A549 (cell line): ENCODE data around the gene PDE3A. TPM values are rescaled to one million over a fixed set of nuclear protein-coding genes. Genes with fewer than 3 reads are reported as not detected.

Source experiments
- ATAC-seq, 2 experiments: fragments of 200-7000 bp in 1 of 2; fragments of >200 bp in 1 of 2; cut with Nextera tagmentation in 1 of 2; cut with Tn5 transposase in 1 of 2; 3 replicates each; pipeline versions ENCODE4 v1.8.0 to v1.9.1; 2018 to 2020; ENCODE audit warnings: mild to moderate bottlenecking in 1 of 2, moderate library complexity in 1 of 2
- CTCF ChIA-PET: fragments of 300-600 bp; sonication (Branson Sonifier 250); formaldehyde crosslinking; extraction: SDS; loops from one replicate; lab custom pipeline; 2021; ENCODE audit warnings: antibody characterized with exemption, inconsistent platforms; lab: Yijun Ruan, JAX
- POLR2A ChIA-PET: fragments of 350-600 bp; formaldehyde crosslinking; extraction: SDS; loops from one replicate; lab custom pipeline; 2021; ENCODE audit warnings: antibody characterized with exemption, inconsistent platforms; lab: Yijun Ruan, JAX
- DNase-seq, 2 experiments: peaks; one replicate each; pipeline versions ENCODE4 v3.0.0 to v3.0.0-alpha.2; 2011 to 2016; ENCODE audit warnings: low read depth in 1 of 2, low spot score in 1 of 2
- FAIRE-seq: peaks from 2 replicates; lab custom pipeline; 2011; peaks lifted over from hg19 to GRCh38; lab: Jason Lieb, UNC
- H3K27ac ChIP-seq, 2 experiments: fragments of >200 bp; sonication (Bioruptor Twin); formaldehyde crosslinking; 3 replicates each; pipeline ENCODE4 v1.5.1; 2016 to 2017
- H3K4me1 ChIP-seq: fragments of >200 bp; sonication (Bioruptor Twin); formaldehyde crosslinking; 3 replicates; pipeline ENCODE4 v1.6.1; 2016
- H3K4me2 ChIP-seq: fragments of >200 bp; sonication (Bioruptor Twin); formaldehyde crosslinking; 3 replicates; pipeline ENCODE4 v1.6.1; 2016
- H3K4me3 ChIP-seq: fragments of >200 bp; sonication (Bioruptor Twin); formaldehyde crosslinking; 3 replicates; pipeline ENCODE4 v1.5.1; 2016
- H3K9me3 ChIP-seq: fragments of >200 bp; sonication (Bioruptor Twin); formaldehyde crosslinking; 3 replicates; pipeline ENCODE4 v1.6.1; 2016
- CBX2 ChIP-seq: fragments of 200-600 bp; sonication (generic); IDR thresholded peaks from 2 replicates; pipeline ENCODE4 v1.6.1; 2016; ENCODE audit warnings: low read depth, mild to moderate bottlenecking, borderline replicate concordance
- CBX8 ChIP-seq: fragments of 200-600 bp; sonication (generic); IDR thresholded peaks from 2 replicates; pipeline ENCODE4 v1.6.1; 2016
- CTCF ChIP-seq: fragments of >200 bp; sonication (Bioruptor Twin); formaldehyde crosslinking; IDR thresholded peaks from 3 replicates; pipeline ENCODE4 v1.5.1; 2016
- EP300 ChIP-seq, 2 experiments: fragments of >200 bp; sonication (Bioruptor Twin); formaldehyde crosslinking; IDR thresholded peaks; 2 replicates in 1 of 2; 3 replicates in 1 of 2; pipeline ENCODE4 v1.6.1; 2016 to 2017
- FOSB ChIP-seq: fragments of 250-450 bp; sonication (Bioruptor Pico); IDR thresholded peaks from 2 replicates; pipeline ENCODE4 v1.5.0; 2020; ENCODE audit warnings: mild to moderate bottlenecking, moderate library complexity
- FOSL2 ChIP-seq, 2 experiments: fragments of 450-650 bp in 1 of 2; fragments of >200 bp in 1 of 2; sonication (Bioruptor Twin) in 1 of 2; formaldehyde crosslinking; IDR thresholded peaks; 2 replicates each; pipeline versions ENCODE4 v1.5.0 to v1.6.1; 2016 to 2020; ENCODE audit warnings: mild to moderate bottlenecking in 1 of 2, moderate library complexity in 1 of 2
- GATA3 ChIP-seq: IDR thresholded peaks from 2 replicates; pipeline ENCODE4 v1.6.1; 2012; ENCODE audit warnings: borderline replicate concordance
- HDAC2 ChIP-seq: fragments of 200-600 bp; sonication (generic); IDR thresholded peaks from 2 replicates; pipeline ENCODE4 v1.6.1; 2016
- HEYL ChIP-seq: fragments of 250-450 bp; sonication (Bioruptor Pico); IDR thresholded peaks from 2 replicates; pipeline ENCODE4 v1.8.0; 2021; ENCODE audit warnings: mild to moderate bottlenecking, moderate library complexity
- HOXA7 ChIP-seq: fragments of 250-450 bp; sonication (Bioruptor Pico); IDR thresholded peaks from 2 replicates; pipeline ENCODE4 v1.5.0; 2020; ENCODE audit warnings: mild to moderate bottlenecking, moderate library complexity
- HOXB13 ChIP-seq: fragments of 250-450 bp; sonication (Bioruptor Pico); IDR thresholded peaks from 2 replicates; pipeline ENCODE4 v1.5.0; 2020; ENCODE audit warnings: low read depth, mild to moderate bottlenecking, moderate library complexity
- HOXB5 ChIP-seq: fragments of 250-450 bp; sonication (Bioruptor Pico); IDR thresholded peaks from 2 replicates; pipeline ENCODE4 v1.5.0; 2020; ENCODE audit warnings: mild to moderate bottlenecking, moderate library complexity
- NFE2L2 ChIP-seq: fragments of 150-350 bp; conservative IDR thresholded peaks from 2 replicates; pipeline ENCODE4 v1.6.1; 2014; ENCODE audit warnings: low read length
- NPAS2 ChIP-seq: fragments of 250-450 bp; sonication (Bioruptor Pico); IDR thresholded peaks from 2 replicates; pipeline ENCODE4 v1.8.0; 2022; ENCODE audit warnings: mild to moderate bottlenecking, moderate library complexity, borderline replicate concordance
- NR3C1 ChIP-seq: fragments of >200 bp; sonication (Bioruptor Twin); formaldehyde crosslinking; IDR thresholded peaks from 3 replicates; pipeline ENCODE4 v1.6.1; 2017
- PHF8 ChIP-seq: fragments of 200-600 bp; sonication (generic); IDR thresholded peaks from 2 replicates; pipeline ENCODE4 v1.6.1; 2016; ENCODE audit warnings: low read depth, mild to moderate bottlenecking, antibody characterized with exemption, moderate library complexity, borderline replicate concordance
- POLR2A ChIP-seq: IDR thresholded peaks from 2 replicates; pipeline ENCODE4 v1.6.1; 2012; ENCODE audit warnings: mild to moderate bottlenecking, low read length
- RAD21 ChIP-seq, 2 experiments: fragments of >200 bp in 1 of 2; sonication (Bioruptor Twin) in 1 of 2; formaldehyde crosslinking in 1 of 2; IDR thresholded peaks in 1 of 2; conservative IDR thresholded peaks in 1 of 2; 2 replicates in 1 of 2; 3 replicates in 1 of 2; pipeline ENCODE4 v1.6.1; 2012 to 2018; ENCODE audit warnings: inconsistent platforms in 1 of 2
- RARB ChIP-seq: fragments of 250-450 bp; sonication (Bioruptor Pico); IDR thresholded peaks from 2 replicates; pipeline ENCODE4 v1.8.0; 2021; ENCODE audit warnings: mild to moderate bottlenecking, moderate library complexity
- RFX5 ChIP-seq: fragments of 450-650 bp; IDR thresholded peaks from 2 replicates; pipeline ENCODE4 v1.7.1; 2014; ENCODE audit warnings: antibody characterized with exemption, mild to moderate bottlenecking, moderate library complexity
- RNF2 ChIP-seq: fragments of 200-600 bp; sonication (generic); IDR thresholded peaks from 2 replicates; pipeline ENCODE4 v1.6.1; 2016; ENCODE audit warnings: low read depth, mild to moderate bottlenecking, antibody characterized with exemption, moderate library complexity, borderline replicate concordance
- SMC3 ChIP-seq: fragments of >200 bp; sonication (Bioruptor Twin); formaldehyde crosslinking; IDR thresholded peaks from 3 replicates; pipeline ENCODE4 v1.6.1; 2018; ENCODE audit warnings: inconsistent platforms
- USF2 ChIP-seq: fragments of 450-650 bp; IDR thresholded peaks from 2 replicates; pipeline ENCODE4 v1.6.1; 2014; ENCODE audit warnings: antibody characterized with exemption
- ZC3H11A ChIP-seq: fragments of 450-650 bp; IDR thresholded peaks from 2 replicates; pipeline ENCODE4 v1.6.1; 2014; ENCODE audit warnings: antibody characterized with exemption, mild to moderate bottlenecking
- ZNF302 ChIP-seq: fragments of 250-450 bp; sonication (Bioruptor Pico); IDR thresholded peaks from 2 replicates; pipeline ENCODE4 v1.9.0; 2021; ENCODE audit warnings: inconsistent platforms, mild to moderate bottlenecking, moderate library complexity
- WGBS: methylation state at CpG from one replicate; pipeline ENCODE4 v1.1.6; 2017; ENCODE audit errors: missing lambda C conversion rate; 5-methylcytosine and 5-hydroxymethylcytosine counted together
- polyA plus RNA-seq, 4 experiments: library from polyadenylated mRNA; depleted of rRNA in 3 of 4; stranded (reverse); fragments of >200 nt; fragmentation: RNase III in 1 of 4; extraction: RNeasy Plus Mini Kit Qiagen cat#74134 plus additional on column Dnase treatment in 1 of 4; gene quantifications; 2 replicates in 3 of 4; 3 replicates in 1 of 4; pipeline ENCODE4 v1.2.3, GENCODE V29; 2011 to 2017
- TF ChIP-seq, protein P1 (sequence below): fragments of 250-450 bp; sonication (Bioruptor Pico); IDR thresholded peaks from 2 replicates; pipeline ENCODE4 v1.5.0; 2021; ENCODE audit warnings: mild to moderate bottlenecking, moderate library complexity, borderline replicate concordance
- TF ChIP-seq, protein P2 (sequence below): fragments of >200 bp; sonication (Bioruptor Twin); formaldehyde crosslinking; IDR thresholded peaks from 3 replicates; pipeline ENCODE4 v1.6.1; 2016
- TF ChIP-seq, protein P3 (sequence below): fragments of 150-350 bp; IDR thresholded peaks from 2 replicates; pipeline ENCODE4 v1.6.1; 2014; ENCODE audit warnings: low read depth, mild to moderate bottlenecking, low read length

PDE3A gene
- polyA plus RNA-seq, 2 of the 4 experiments (the other 2 are of a cell fraction), result 7.6 to 12.7 TPM

- ChIA-PET POLR2A (no interaction called here), CTCF (no interaction called here)
- no peak for FAIRE-seq
- no peak for DNase-seq
- Histone ChIP-seq H3K4me2 (peak overlapping the region; percentile 78), H3K4me3 (peak overlapping the region; percentile 75; the same call in 2 of the 3 replicates), H3K9me3 (no peaks in the 10 kb centered on the region), H3K27ac (peak overlapping the region; percentile 9 to 14; a peak in 2 of 6 replicates)
- WGBS, result 49% methylated on average over 3 of the region's 3 CpGs
- TF ChIP-seq NR3C1 (no peak), RAD21 (conservative IDR thresholded peaks at IDR 0.05 in 1 of 2, IDR thresholded peaks at IDR 0.05 in 1 of 2) (no peak), RARB (CRISPR knock-in tag) (no peak), POLR2A (no peak), FOSL2 (IDR thresholded peaks at IDR 0.05) (no peak), FOSL2 (CRISPR knock-in tag; IDR thresholded peaks at IDR 0.05) (no peak), HOXA7 (no peak), EP300 (IDR thresholded peaks at IDR 0.05) (no peak), FOSB (CRISPR knock-in tag) (no peak), RNF2 (no peak), CTCF (no peak), NFE2L2 (no peak), GATA3 (no peak), SMC3 (no peak)
- TF ChIP-seq, protein P1, sequence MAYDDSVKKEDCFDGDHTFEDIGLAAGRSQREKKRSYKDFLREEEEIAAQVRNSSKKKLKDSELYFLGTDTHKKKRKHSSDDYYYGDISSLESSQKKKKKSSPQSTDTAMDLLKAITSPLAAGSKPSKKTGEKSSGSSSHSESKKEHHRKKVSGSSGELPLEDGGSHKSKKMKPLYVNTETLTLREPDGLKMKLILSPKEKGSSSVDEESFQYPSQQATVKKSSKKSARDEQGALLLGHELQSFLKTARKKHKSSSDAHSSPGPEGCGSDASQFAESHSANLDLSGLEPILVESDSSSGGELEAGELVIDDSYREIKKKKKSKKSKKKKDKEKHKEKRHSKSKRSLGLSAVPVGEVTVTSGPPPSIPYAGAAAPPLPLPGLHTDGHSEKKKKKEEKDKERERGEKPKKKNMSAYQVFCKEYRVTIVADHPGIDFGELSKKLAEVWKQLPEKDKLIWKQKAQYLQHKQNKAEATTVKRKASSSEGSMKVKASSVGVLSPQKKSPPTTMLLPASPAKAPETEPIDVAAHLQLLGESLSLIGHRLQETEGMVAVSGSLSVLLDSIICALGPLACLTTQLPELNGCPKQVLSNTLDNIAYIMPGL, result no peak
- TF ChIP-seq, protein P2, sequence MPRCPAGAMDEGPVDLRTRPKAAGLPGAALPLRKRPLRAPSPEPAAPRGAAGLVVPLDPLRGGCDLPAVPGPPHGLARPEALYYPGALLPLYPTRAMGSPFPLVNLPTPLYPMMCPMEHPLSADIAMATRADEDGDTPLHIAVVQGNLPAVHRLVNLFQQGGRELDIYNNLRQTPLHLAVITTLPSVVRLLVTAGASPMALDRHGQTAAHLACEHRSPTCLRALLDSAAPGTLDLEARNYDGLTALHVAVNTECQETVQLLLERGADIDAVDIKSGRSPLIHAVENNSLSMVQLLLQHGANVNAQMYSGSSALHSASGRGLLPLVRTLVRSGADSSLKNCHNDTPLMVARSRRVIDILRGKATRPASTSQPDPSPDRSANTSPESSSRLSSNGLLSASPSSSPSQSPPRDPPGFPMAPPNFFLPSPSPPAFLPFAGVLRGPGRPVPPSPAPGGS, result no peak
- TF ChIP-seq, all 56 proteins: peak for 0
- no peak for ATAC-seq
- peaks cover 29% of the 10 kb centered on the region for H3K4me1 ChIP-seq
Observed at GRCh38 chr12:20372326-20373096, 4.2 kb downstream of the PDE3A start.

DNA sequence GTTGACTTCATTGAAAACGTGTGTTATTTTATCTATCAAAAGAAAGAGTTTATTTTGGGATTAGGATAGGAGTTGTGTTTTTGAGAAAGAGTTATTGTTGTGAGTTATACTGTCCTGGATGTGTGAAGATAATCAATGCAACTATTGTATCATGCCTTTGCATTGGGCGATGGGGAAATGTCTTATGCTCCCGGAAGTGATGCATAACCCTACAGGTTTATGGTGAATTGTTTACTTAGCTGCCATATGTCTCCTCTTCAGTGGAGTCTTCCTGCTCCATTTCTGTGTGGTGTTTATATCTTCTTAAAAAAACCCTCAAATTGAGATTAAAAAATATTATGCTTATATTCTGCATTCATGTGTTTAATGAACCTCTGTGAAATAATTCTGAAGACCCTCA, 6.5 kb downstream of the PDE3A start:
- TF ChIP-seq ZNF302 (CRISPR knock-in tag), result no peak
- no peak for TF ChIP-seq RAD21 (conservative IDR thresholded peaks at IDR 0.05 in 1 of 2, IDR thresholded peaks at IDR 0.05 in 1 of 2)
- no peak for DNase-seq
- CTCF ChIA-PET, result no interaction called here
- no peak for FAIRE-seq
- POLR2A ChIA-PET, result no interaction called here
- 68% methylated on average over 3 of the region's 3 CpGs for WGBS
- peak overlapping the region; percentile 78; the same call in 2 of the 3 replicates for H3K4me2 ChIP-seq
- peaks cover 47% of the 10 kb centered on the region for H3K4me1 ChIP-seq
- ATAC-seq, result no peak
- H3K27ac ChIP-seq, result no peak overlapping the region
- no peak overlapping the region for H3K4me3 ChIP-seq
- H3K9me3 ChIP-seq, result no peaks in the 10 kb centered on the region

DNA sequence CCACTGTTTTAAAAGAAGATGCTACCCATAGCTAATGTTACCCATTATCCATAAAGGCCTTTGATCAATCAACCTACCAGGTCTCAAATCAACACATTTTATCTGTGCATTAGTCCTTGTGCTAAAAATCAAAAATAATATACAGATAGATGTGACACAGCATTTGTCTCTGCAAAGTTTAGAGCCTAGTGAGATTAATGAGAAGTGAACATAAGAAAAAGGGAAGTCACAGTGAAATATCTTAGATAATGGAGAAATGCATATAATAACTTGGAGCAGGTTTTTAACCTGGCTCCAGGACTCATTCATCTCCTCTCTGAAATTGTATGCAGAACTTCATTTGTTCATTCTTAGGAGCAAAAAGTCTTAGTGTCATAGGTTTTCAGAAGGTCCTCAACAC, 7.2 kb downstream of the PDE3A start:
- H3K27ac ChIP-seq, result no peak overlapping the region
- H3K4me3 ChIP-seq, result no peak overlapping the region
- H3K4me2 ChIP-seq, result no peak overlapping the region
- DNase-seq (no peak), FAIRE-seq (no peak), ATAC-seq (no peak)
- POLR2A ChIA-PET, result no interaction called here
- H3K9me3 ChIP-seq, result no peaks in the 10 kb centered on the region
- CTCF ChIA-PET, result interaction anchor here (1.7 kb wide), 1 partner anchor 20 kb away, joined by 5 read pairs; no protein-coding TSS in a partner anchor
- peaks cover 55% of the 10 kb centered on the region for H3K4me1 ChIP-seq
- TF ChIP-seq NPAS2 (CRISPR knock-in tag) (no peak), FOSL2 (IDR thresholded peaks at IDR 0.05) (no peak), FOSL2 (CRISPR knock-in tag; IDR thresholded peaks at IDR 0.05) (no peak), GATA3 (no peak), HDAC2 (no peak), PHF8 (no peak), CBX8 (no peak), HOXB13 (CRISPR knock-in tag) (no peak), USF2 (no peak), RAD21 (conservative IDR thresholded peaks at IDR 0.05 in 1 of 2, IDR thresholded peaks at IDR 0.05 in 1 of 2) (no peak), ZNF302 (CRISPR knock-in tag) (no peak), ZC3H11A (no peak), RFX5 (no peak), CBX2 (no peak), HEYL (CRISPR knock-in tag) (no peak), HOXB5 (CRISPR knock-in tag) (no peak)
- TF ChIP-seq, protein P3, sequence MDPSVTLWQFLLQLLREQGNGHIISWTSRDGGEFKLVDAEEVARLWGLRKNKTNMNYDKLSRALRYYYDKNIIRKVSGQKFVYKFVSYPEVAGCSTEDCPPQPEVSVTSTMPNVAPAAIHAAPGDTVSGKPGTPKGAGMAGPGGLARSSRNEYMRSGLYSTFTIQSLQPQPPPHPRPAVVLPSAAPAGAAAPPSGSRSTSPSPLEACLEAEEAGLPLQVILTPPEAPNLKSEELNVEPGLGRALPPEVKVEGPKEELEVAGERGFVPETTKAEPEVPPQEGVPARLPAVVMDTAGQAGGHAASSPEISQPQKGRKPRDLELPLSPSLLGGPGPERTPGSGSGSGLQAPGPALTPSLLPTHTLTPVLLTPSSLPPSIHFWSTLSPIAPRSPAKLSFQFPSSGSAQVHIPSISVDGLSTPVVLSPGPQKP, result no peak
